Left lung (tissue), 10 donors: ENCODE results near the gene CIAO2B. TPM values are rescaled to one million over a fixed set of nuclear protein-coding genes. Genes with fewer than 3 reads are reported as not detected.
"Not testable (repeated sequence)": the region's sequence is repeated elsewhere in the genome, so short reads cannot be mapped to it uniquely, and the experiment has no call there.

Experiments used
- ATAC-seq: fragments of 200-7000 bp; cut with Tn5 transposase; one replicate; pipeline ENCODE4 v1.9.1; 2020; ENCODE audit warnings: moderate library complexity
- DNase-seq, 4 donors: peaks; one replicate each; pipeline ENCODE4 v3.0.0-alpha.2; 2013 to 2020
- H3K27ac ChIP-seq, 2 donors: fragments of 200-600 bp; sonication (generic) in 1 of 2; one replicate each; pipeline versions ENCODE4 v1.5.0 to v1.8.0; 2020 to 2021
- H3K27me3 ChIP-seq, 2 donors: fragments of 200-600 bp; sonication (generic) in 1 of 2; one replicate each; pipeline versions ENCODE4 v1.5.0 to v1.8.0; 2020 to 2021
- H3K36me3 ChIP-seq, 2 donors: fragments of 200-600 bp; sonication (generic) in 1 of 2; one replicate each; pipeline versions ENCODE4 v1.5.0 to v1.8.0; 2020 to 2021
- H3K4me1 ChIP-seq, 2 donors: fragments of 200-600 bp; one replicate each; pipeline ENCODE4 v1.8.0; 2021
- H3K4me3 ChIP-seq, 2 donors: fragments of 200-600 bp; sonication (generic) in 1 of 2; one replicate each; pipeline versions ENCODE4 v1.5.0 to v1.8.0; 2020 to 2021; ENCODE audit warnings: mild to moderate bottlenecking in 1 of 2
- H3K9me3 ChIP-seq, 2 donors: fragments of 200-600 bp; sonication (generic) in 1 of 2; one replicate each; pipeline versions ENCODE4 v1.5.0 to v1.8.0; 2020 to 2021
- intact Hi-C, 2 donors: fragments of 100-400 bp; cut with DNase I; formaldehyde crosslinking; loops; one replicate each; pipeline versions ENCODE4 v1.11.2 to v1.14.2; 2022
- polyA plus RNA-seq, 6 donors: library from polyadenylated mRNA; unstranded; fragments of 120-200 nt; gene quantifications; one replicate each; pipeline ENCODE4 v1.2.1, GENCODE V29; 2013; ENCODE audit not compliant: insufficient read length in 6 of 6
- total RNA-seq, 2 donors: library from RNA; stranded (reverse); fragmentation: NEBNext Ultra II Directional; extraction: Animal tissue kit (Norgen Biotek cat#: 25700); gene quantifications; one replicate each; pipeline ENCODE4 v1.2.1, GENCODE V29; 2021
- TF ChIP-seq, protein P1 (sequence below), 2 donors: fragments of 200-600 bp; sonication (generic) in 1 of 2; IDR thresholded peaks; one replicate each; pipeline versions ENCODE4 v1.5.0 to v1.8.0; 2021; ENCODE audit warnings: antibody characterized with exemption in 2 of 2
- donor health status: DM: no; HTN: yes; CAD: no.
- donor health status: DM: no; HTN: no; CAD: no.

CIAO2B gene
- total and polyA plus RNA-seq, 8 donors = 70.9 to 84.0 (median 81.9) TPM

DNA sequence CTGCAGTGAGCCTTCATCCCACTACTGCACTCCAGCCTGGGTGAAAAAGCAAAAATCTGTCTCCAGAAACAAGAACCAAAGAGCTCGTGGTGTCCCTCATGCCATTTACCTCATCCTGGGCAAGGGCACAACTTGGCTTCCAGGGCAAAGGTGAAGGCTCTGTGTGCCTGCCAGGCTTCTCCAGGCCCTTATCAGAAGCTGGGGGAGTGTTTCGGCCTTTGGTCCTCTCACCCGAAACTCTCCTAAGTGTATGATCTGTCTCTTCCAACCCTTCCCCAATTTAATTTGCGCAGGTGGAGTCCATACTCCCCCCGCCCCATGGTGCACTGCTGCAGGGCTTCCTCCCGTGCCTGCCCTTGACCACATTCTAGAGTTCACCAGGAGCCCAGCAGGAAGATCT is 2.3 kb upstream of the CIAO2B start:
- intact Hi-C loops = no loop called here
- ATAC-seq (no peak), DNase-seq (peak in 1 of 4 donors; percentile 14)
- Histone ChIP-seq H3K4me1 (peaks cover 22 to 44% of the 10 kb centered on the region in 2 donors), H3K27me3 (no peaks in the 10 kb centered on the region), H3K27ac (peak overlapping the region in 1 of 2 donors; percentile 23), H3K9me3 (no peaks in the 10 kb centered on the region), H3K36me3 (peaks cover 0 to 46% of the 10 kb centered on the region in 2 donors), H3K4me3 (peak overlapping the region in 1 of 2 donors; percentile 97)
- TF ChIP-seq, protein P1, sequence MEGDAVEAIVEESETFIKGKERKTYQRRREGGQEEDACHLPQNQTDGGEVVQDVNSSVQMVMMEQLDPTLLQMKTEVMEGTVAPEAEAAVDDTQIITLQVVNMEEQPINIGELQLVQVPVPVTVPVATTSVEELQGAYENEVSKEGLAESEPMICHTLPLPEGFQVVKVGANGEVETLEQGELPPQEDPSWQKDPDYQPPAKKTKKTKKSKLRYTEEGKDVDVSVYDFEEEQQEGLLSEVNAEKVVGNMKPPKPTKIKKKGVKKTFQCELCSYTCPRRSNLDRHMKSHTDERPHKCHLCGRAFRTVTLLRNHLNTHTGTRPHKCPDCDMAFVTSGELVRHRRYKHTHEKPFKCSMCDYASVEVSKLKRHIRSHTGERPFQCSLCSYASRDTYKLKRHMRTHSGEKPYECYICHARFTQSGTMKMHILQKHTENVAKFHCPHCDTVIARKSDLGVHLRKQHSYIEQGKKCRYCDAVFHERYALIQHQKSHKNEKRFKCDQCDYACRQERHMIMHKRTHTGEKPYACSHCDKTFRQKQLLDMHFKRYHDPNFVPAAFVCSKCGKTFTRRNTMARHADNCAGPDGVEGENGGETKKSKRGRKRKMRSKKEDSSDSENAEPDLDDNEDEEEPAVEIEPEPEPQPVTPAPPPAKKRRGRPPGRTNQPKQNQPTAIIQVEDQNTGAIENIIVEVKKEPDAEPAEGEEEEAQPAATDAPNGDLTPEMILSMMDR (IDR thresholded peaks at IDR 0.05) = no peak

DNA sequence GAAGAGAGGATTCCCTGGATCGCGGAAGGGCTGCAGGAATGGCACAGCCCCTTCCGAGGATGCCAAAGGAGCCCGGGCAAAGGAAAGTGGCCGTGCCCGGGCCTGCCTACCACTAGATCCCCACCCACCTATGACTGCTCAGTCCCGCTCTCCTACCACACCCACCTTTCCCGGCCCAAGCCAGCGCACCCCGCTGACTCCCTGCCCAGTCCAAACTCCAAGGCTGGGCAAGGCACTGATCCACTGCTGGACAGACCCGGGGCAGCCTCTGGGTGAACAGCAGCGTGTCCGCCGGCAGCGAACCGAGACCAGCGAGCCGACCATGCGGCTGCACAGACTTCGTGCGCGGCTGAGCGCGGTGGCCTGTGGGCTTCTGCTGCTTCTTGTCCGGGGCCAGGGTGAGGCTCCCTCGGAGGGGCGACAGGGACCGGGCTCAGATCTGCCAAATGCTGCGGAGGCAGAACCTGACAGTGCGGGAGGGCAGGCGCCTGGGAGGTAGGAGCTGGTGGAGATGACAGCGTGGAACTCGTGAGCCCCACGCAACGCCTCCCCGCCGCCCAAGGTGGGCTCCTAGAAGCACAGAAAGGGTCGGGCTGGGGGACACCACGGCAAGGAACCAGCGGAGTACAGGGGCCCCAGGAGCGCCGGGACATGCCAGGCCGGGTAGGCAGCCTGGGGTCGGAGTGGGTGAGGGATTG is 1.3 kb upstream of the CIAO2B start, which contains the start of gene CES2:
TSS of gene CES2 (plus strand) at position 203 of the 698 bp plus-strand sequence. CDS start at position 323, 120 bp downstream.
- TF ChIP-seq, protein P1 (IDR thresholded peaks at IDR 0.05) = no peak
- Histone ChIP-seq H3K36me3 (peaks cover 0 to 38% of the 10 kb centered on the region in 2 donors), H3K4me3 (peak within 1 kb of the TSS; percentile 92 to 97), H3K4me1 (peaks cover 22 to 44% of the 10 kb centered on the region in 2 donors), H3K9me3 (no peaks in the 10 kb centered on the region), H3K27ac (peak within 1 kb of the TSS; percentile 91 to 92), H3K27me3 (no peaks in the 10 kb centered on the region)
- ATAC-seq = peak; percentile 82
- intact Hi-C loops = no loop called here
- peak in 2 of 4 donors; percentile 69 to 85 for DNase-seq

DNA sequence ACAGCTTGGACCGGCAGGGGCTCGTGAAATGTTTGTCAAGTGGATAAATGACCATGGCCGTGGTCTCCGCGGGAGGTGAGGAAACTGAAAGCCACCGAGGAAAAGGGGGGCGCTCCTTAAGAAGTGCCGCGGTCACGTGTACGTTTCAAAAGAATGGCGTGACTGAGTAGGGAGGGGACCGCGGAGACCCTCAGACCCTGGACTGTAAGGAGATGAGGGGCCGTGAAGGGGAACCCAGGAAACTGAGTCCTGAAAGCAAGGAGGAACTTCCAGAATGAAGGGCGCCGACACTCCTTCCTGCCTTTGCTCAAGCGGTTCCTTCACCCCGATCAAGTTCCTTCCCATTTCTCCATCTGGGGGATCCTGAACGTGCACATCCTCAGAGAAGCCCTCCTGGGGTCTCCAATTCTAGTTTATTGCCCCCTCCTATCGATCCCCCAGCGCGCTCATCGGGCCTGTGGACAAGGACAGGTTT is 674 bp upstream of the CIAO2B start:
- DNase-seq, H3K27me3 ChIP-seq, intact Hi-C loops, H3K9me3 ChIP-seq: not testable (repeated sequence)
- H3K4me1 ChIP-seq = peaks cover 22 to 46% of the 10 kb centered on the region in 2 donors
- peaks cover 0 to 32% of the 10 kb centered on the region in 2 donors for H3K36me3 ChIP-seq
- peak overlapping the region; percentile 92 to 97 for H3K4me3 ChIP-seq
- ATAC-seq = peak; percentile 9
- H3K27ac ChIP-seq = peak overlapping the region; percentile 91 to 92

DNA sequence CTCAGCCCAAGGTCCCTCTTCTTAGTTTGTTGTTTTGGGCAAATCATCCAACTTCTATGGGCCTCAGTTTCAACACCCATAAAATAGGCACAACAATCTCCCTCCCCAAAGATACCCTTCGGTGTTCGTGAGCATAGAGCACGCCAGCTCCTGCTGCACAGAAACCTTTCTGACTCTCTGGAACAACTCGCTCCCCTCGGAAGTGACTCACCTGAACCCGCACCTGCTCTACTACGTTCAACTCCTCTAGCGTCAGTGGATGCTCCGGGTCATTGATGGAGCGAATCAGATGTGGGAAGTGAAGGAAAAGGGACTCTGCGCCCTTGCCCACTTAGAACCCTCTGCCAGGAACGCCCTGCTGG is 445 bp downstream of the CIAO2B start:
- TF ChIP-seq, protein P1 (IDR thresholded peaks at IDR 0.05) = no peak
- Histone ChIP-seq H3K27me3 (no peaks in the 10 kb centered on the region), H3K27ac (peak overlapping the region; percentile 91 to 92), H3K4me3 (peak overlapping the region; percentile 92 to 97), H3K36me3 (peaks cover 0 to 21% of the 10 kb centered on the region in 2 donors), H3K4me1 (peaks cover 22 to 46% of the 10 kb centered on the region in 2 donors), H3K9me3 (no peaks in the 10 kb centered on the region)
- DNase-seq (no peak), ATAC-seq (peak; percentile 1)
- intact Hi-C loops = no loop called here

DNA sequence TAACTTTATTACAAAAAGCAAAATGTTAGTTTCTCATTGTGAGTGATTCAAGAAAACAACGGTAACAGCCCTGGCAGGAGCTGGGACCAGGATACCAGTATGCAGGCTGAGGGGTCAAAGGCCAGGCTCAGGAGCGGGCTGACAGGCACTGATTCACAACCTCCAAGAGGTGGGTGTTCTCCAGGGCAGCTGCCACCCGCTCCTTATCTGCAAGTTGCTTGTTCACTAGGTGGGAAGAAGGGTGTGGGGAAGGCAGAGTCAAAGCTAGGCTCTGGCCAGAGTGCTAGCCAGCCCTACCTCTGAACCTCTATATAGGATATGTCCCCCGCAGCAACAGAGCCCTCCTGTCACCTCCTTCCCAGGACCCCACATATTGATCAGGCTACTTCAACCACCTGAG is 2.1 kb downstream of the CIAO2B start:
- Histone ChIP-seq H3K27me3 (no peaks in the 10 kb centered on the region), H3K4me3 (no peak overlapping the region), H3K27ac (no peak overlapping the region), H3K36me3 (peaks cover 0 to 12% of the 10 kb centered on the region in 2 donors), H3K4me1 (peaks cover 26 to 49% of the 10 kb centered on the region in 2 donors), H3K9me3 (no peaks in the 10 kb centered on the region)
- ATAC-seq (no peak), DNase-seq (peak in 1 of 4 donors; percentile 39)
- intact Hi-C loops = no loop called here
- TF ChIP-seq, protein P1 (IDR thresholded peaks at IDR 0.05) = no peak
